Stimulated activated CD4-positive, alpha-beta T cell treated with anti-CD3 and anti-CD28 coated beads, TNF-alpha, amount 100 ng/mL, for 48 hours (primary cell): ENCODE measurements around the gene CDS1.
"Not testable (repeated sequence)": the region's sequence is repeated elsewhere in the genome, so short reads cannot be mapped to it uniquely, and the experiment has no call there.

Experiments
- DNase-seq, 3 donors: peaks; one replicate each; pipeline ENCODE4 v3.0.0-alpha.2; 2020; ENCODE audit warnings: low read depth in 3 of 3

The CDS1 gene

GRCh38 chr4:84611531-84611930, 28.6 kb downstream of the CDS1 start:
- no peak for DNase-seq

GRCh38 chr4:84614891-84615290, 32.0 kb downstream of the CDS1 start:
- no peak for DNase-seq

DNA sequence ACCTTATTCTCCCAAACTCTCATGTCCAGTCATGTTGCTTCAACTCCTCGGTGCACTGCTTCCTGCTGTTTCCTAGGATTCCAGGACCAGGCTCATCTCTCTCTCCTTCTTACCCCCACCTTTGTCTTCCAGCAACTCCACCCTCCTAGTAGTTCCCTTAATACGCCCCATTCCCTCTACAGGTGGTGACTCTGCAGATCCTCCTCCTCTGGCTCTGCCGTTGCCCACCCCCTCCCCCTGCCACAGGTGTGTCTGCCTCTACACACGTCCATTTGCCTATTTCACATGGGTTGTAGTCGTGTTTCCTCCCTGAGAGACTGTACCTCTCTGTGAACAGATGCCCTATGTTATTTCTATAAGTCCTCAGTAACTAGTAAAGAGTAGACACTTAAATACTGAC, 32.4 kb downstream of the CDS1 start:
- no peak for DNase-seq

DNA sequence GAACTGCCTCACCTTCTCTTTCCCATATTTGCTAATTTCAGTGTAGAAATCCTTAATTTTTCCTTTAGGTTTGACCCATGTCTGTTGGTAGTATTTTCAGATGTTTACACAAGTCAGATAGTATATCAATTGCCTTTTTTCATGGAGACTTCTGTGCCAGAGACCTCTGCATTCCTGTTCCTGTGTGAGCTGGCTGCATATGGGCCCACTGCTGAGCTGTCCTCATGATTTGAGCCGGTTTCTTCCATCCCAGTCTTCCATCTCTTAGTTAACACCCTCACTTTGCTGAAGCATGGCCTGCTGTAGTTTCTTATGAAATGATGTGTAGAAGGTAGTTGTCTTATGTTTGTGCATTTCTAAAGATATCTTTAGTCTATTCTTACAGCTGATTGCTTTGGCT, 40.0 kb downstream of the CDS1 start:
- no peak for DNase-seq

DNA sequence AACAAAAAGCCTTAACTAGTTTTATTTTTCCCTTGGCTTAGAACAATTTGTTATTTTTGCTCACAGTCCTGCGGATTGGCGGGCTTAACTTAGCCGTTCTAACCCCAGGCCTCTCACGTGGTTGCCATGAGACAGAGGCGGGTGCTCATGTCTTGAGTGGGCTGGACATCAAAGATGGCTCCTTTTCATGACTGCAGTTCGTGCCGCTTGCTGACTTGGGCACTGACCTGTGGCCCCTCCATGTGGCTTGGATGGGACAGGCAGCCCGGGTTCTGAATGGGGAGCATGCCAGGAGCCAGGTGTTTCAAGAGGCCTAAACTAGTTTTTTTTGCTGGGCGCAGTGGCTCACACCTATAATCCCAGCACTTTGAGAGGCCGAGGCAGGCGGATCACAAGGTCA, 40.7 kb downstream of the CDS1 start:
- no peak for DNase-seq

DNA sequence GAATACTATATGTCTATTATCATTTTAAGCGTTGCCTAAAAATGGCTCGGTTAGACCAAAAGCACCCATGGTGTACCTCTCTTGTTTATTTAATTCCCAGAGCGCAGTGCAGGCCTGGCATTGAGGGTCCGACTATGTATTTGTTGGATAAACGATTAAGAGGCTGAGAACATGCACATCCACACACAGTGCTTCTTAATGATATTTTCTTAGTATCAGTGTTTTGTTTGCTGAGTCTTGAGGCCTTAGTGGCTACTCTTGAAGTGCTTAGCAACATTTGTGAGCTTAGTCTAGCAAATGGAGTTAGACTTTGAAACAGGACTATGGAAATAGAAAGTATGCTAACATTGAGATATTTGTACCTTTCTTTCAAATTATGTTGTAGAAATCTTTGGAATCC, 43.7 kb downstream of the CDS1 start:
- no peak for DNase-seq

- DNase-seq = no peak
Observed at GRCh38 chr4:84631573-84631972, 48.6 kb downstream of the CDS1 start.

DNA sequence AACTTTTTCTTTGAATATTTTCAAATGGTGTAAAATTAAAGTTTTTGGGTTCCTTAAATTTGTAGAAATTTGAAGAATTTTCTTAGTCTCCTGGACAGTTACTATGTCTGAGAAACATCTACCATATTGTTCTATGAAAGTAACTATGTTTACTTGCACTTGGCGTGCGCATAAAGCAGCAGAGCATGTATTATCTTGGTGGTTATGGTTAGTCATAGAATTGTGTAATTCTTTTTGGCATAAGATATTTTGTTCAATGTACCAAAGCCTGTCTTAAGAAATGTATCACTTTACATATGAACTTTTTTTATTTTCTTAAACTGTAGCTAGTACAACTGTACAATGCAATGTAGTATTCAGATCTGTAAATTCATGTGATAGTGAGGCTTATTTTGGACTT, 49.2 kb downstream of the CDS1 start:
- no peak for DNase-seq

DNA sequence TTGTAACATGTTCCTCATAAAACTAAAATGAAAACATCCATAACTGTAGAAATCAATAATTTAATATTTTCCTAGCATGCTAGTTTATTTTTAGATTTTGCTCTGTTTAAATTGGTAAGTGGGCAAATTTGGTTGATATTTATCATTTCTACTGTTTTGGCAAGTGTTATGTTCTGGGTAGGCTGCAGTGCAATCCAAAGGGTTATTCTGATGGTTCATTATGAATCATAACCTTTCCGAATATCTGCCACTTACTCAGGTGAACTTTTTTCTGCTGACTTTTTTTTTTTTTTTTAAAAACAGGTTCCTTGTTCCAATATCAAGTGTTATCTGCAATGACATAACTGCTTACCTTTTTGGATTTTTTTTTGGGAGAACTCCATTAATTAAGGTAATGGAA, 52.0 kb downstream of the CDS1 start:
- no peak for DNase-seq

GRCh38 chr4:84638092-84638491, 55.2 kb downstream of the CDS1 start:
- no peak for DNase-seq

DNA sequence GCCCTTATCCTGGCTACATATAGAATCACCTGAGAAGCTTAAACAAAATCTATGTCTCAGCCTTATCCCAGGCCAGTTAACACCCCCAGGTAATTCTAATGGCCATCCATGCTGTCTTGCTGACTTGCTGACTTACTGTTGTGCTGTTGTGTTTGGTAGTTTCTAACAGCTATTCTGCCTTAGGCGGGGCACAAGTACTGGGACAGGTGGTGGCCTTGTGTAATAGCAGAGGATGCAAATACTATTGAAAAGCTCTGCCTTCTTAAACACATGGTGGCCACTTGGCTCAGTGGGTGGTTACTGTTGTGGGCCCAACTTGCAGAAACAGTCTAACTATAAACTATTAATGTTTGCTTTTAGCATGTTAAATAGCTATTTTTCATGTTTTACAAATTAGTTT, 56.2 kb downstream of the CDS1 start:
- no peak for DNase-seq

- no peak for DNase-seq
Observed at GRCh38 chr4:84644087-84644486, 61.2 kb downstream of the CDS1 start.

GRCh38 chr4:84647312-84647884, 64.5 kb downstream of the CDS1 start:
- no peak for DNase-seq

- DNase-seq = no peak
Observed at GRCh38 chr4:84648178-84648577, 65.3 kb downstream of the CDS1 start.

DNA sequence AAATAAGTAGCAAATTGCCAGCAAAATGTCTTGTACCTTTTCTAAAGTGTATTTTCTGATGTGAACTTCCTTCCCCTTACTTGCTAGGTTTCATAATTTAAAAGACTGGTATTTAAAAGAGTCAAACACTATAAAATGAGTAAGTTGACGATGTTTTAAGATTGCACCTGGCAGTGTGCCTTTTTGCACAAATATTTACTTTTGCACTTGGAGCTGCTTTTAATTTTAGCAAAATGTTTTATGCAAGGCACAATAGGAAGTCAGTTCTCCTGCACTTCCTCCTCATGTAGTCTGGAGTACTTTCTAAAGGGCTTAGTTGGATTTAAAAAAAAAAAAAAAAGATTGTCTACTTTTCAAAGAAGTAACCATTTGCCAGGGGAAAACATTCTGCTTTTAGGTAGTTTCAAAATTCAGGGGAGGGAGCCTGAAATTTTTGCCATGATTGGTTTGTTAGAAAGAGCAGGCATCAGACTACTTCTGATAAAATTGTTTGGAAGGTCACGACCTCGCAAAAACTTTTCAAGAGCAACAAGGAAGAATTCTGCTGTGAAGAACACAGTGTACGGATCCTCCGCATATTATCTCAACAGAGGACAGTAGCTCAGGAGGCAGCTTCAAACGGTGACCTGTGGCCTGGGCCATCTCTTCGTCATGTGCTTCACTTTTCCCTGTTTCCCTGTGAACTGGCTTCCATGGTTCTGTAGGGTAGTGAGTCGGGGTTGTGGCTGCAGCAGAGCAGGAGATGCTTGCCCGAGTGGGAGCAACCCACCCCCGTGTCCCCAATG, 66.1 kb downstream of the CDS1 start:
- no peak for DNase-seq

DNA sequence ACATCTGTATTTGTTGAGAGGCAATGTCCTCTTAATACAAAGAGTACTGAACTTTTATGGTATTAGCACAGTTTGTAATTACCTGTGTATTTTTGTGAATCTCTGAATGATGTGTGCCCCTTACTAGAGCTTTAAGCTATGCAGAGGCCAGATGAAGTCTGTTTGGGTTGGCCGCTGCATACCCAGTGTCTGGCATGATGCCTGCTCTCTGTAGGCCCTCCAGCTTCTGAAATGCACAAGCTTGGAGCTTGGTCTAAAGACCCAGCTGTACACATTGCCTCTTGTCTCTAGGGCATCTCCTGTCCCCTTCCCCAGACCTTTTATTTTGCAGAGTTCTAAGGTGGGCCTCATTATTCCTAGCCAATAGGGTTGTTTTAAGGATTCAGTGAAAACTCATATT, 68.6 kb downstream of the CDS1 start:
- DNase-seq = no peak

DNA sequence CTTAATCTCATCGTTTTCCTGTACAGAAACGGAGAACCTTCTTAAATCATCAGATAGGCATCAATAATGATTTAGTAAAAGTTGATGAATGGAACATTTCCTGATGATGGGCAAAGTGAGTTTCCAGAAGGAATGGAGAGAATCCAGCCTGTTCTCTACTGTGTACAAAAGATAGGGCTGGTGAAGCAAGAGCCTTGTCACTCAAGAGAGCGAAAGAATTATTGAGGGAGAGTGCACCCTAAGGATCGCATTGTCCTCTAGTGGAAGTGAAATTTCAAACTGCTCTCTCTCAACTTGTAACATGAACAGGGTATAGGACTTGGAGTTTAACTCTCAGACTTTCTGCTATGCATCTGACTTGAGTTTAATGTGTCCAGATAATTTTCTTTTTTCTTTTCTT, 69.6 kb downstream of the CDS1 start:
- DNase-seq = no peak

DNA sequence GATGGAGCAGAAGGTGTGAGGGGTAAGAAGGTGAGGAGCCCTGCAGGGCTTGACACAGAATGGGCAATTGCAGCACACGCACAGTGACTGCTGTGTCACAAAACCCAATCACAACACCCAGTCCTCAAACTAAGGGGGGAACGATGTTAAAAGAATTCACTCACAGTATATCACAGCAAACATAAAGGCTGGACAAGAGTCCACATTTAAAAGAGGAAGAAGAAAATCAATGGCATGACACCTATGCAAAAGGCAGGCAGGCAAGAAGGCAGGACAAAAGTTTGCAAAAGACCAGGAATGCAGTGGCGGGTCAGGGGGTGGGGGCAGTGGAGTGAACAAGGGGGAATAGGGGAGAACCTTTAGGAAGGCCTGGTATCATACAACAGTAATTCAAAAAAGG, 77.7 kb downstream of the CDS1 start:
- no peak for DNase-seq

DNA sequence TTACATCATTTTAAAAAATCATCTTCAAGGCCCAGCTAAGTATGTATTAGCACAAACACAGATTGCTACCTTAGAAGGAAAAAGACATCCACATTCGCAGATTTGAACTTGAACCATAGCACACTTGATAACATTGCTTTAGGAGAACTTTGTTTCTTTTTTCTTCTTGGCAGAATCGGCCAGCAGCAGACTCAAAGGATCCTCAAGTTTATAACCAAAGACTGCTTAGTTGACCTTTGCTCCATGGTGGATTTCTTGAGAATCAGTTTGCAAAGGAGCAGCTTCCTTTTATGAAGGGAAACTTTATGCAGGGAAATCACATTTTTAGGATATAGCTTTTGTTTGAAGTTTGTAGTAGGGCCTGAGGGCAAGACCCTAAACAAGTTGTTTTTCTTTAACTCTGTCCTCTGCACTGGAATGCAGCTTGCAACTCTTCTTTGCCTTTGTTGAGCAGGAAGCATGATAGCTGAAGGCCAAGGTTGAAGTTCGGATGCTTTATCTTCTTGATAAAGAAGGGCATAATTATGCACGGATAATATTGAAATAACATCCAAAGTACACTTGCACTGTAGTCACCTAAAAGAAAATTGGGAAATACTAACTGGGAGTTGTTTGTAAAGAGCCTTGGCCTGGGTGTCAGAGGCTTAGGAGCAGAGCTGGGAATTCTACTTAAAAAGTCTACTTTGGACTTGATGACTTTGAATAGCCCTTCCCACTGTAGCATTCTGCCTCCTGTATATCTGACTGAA, 78.4 kb downstream of the CDS1 start:
- no peak for DNase-seq

DNA sequence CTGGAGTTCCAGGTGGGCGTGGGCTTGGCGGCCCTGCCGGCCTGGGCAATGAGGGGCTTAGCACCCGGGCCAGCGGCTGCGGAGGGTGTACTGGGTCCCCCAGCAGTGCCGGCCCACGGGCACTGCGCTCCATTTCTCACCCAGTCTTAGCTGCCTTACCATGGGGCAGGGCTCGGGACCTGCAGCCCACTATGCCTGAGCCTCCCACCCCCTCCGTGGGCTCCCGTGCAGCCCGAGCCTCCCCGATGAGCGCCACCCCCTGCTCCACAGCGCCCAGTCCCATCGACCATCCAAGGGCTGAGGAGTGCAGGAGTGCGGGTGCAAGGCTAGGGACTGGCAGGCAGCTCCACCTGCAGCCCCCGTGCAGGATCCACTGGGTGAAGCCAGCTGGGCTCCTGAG, 81.8 kb downstream of the CDS1 start:
- DNase-seq = not testable (repeated sequence)

DNA sequence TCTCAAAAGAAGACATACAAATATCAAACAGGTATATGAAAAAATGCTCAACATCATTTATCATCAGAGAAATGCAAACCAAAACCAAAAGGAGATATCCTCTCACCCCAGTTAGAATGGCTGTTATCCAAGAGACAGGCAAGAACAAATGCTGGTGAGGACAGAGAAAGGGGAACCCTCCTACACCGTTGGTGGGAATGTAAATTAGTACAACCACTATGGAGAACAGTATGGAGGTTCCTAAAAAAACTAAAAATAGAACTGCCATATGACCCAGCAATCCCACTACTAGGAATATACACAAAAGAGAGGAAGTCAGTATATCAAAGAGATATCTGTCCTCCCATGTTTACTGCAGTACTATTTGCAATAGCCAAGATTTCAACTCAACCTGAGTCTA, 83.5 kb downstream of the CDS1 start:
- DNase-seq = no peak

GRCh38 chr4:84669201-84669600, 86.3 kb downstream of the CDS1 start:
- DNase-seq = no peak

DNA sequence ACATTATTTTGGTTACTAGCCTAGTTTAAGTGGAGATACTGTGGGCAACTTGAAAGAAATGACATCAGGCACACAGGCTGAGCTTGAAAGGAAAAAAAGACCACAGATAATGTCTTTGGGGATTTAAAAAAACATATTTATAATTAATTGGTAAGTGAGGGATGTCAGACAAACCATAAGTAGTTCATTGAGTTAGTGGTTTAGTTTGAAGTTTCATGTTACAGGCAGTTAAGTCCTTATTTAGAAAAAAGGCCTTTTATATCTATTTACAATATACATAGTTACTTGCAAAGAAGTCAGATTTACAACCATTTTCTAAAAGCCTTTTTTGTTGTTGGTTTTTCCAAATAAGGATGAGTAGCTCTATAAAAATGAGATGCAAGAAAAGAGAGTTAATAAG, 89.2 kb downstream of the CDS1 start:
- DNase-seq = no peak
